Mesangial cell (primary cell): ENCODE measurements around the gene SH3D19. TPM values are rescaled to one million over a fixed set of nuclear protein-coding genes. Genes with fewer than 3 reads are reported as not detected.

Source experiments
- total RNA-seq: library from RNA; depleted of rRNA; stranded (reverse); fragments of >200 nt; gene quantifications from 2 replicates; pipeline ENCODE4 v1.2.3, GENCODE V29; 2015

The SH3D19 gene, protein sequence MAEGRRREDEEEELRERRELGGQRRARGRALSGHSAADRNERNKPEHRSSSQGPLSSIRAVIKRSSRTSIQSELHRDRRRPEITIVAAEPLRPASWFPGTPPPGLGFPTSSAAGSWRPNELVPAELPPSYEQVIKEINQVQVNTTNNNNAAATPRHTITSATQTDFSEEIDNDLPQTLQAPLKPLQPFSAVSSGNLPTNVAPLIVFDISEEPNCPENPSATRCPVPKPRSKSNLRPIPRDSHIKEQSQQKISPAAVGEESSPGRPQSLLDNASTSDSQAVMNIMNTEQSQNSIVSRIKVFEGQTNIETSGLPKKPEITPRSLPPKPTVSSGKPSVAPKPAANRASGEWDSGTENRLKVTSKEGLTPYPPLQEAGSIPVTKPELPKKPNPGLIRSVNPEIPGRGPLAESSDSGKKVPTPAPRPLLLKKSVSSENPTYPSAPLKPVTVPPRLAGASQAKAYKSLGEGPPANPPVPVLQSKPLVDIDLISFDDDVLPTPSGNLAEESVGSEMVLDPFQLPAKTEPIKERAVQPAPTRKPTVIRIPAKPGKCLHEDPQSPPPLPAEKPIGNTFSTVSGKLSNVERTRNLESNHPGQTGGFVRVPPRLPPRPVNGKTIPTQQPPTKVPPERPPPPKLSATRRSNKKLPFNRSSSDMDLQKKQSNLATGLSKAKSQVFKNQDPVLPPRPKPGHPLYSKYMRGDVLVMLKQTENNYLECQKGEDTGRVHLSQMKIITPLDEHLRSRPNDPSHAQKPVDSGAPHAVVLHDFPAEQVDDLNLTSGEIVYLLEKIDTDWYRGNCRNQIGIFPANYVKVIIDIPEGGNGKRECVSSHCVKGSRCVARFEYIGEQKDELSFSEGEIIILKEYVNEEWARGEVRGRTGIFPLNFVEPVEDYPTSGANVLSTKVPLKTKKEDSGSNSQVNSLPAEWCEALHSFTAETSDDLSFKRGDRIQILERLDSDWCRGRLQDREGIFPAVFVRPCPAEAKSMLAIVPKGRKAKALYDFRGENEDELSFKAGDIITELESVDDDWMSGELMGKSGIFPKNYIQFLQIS
- 19.1 and 20.2 TPM in 2 replicates for total RNA-seq

GRCh38 chr4:151325111-151325948, at the start of gene SH3D19:
SH3D19 (minus strand) TSS chr4:151325605; CDS start chr4:151325352, 253 bp downstream.

DNA sequence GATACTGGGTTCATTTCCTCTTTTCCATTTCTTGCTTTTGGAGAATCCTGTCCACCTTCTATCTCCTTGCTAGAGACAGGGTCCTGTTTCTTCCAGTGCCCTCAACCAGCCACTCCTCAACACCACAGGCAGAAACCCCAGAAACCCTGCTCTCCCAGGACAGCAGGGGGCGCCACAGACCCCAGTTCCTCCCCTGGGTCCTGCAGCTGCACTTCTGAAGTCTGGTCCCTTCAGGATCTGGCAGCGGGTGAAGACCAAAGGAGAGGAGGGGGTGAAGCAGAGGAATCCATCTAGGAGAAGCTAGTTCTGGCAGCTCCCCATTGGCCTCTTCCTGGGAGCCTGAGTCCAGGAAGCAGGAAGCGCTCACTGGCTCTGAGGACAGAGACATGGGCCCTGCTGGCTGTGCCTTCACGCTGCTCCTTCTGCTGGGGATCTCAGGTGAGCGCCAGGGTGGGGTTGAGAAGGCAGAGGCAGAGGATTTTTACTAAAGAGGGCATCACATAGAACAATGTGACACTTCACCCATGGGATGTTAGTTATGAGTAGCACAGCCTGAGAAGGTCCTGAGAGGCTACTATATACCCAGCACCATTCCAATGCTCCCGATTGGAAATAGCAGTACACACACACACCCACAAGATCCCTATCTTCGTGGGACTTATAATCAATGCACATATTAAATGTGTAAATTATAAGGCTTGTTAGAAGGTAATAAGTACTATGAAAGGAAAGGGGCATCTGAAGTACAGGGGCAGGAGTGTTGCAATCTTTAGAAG, 48.4 kb downstream of the SH3D19 start, which contains the start of gene PRSS48:
Gene PRSS48, plus strand, starts transcription at position 375 of the 776 bp plus-strand sequence. Its CDS starts 12 bp downstream, at position 387.

GRCh38 chr4:151099229-151099975, 226.0 kb downstream of the SH3D19 start, which contains the start of gene RPS3A:
RPS3A (plus strand) TSS chr4:151099628; CDS start chr4:151099653, 25 bp downstream.

Other genes starting within 250 kb of the SH3D19 start
- gene RPS3A, start 226.0 kb downstream of the SH3D19 start, total RNA-seq = 1,012 and 1,259 TPM in 2 replicates
- gene PRSS48, start 48.4 kb downstream of the SH3D19 start, total RNA-seq = not detected in 2 replicates
- gene FHIP1A, start 83.6 kb upstream of the SH3D19 start, total RNA-seq = 5.1 and 6.6 TPM in 2 replicates